GM12878 (cell line): ENCODE data around the gene MGAT5.

Source experiments
- BCL3 ChIP-seq: IDR thresholded peaks from 2 replicates; pipeline ENCODE4 v1.6.1; 2011; ENCODE audit warnings: borderline replicate concordance, low read depth, mild to moderate bottlenecking, moderate library complexity, low read length; ENCODE audit not compliant: insufficient read depth, poor library complexity, severe bottlenecking
- BMI1 ChIP-seq: fragments of 450-650 bp; IDR thresholded peaks from 2 replicates; pipeline ENCODE4 v1.6.1; 2016; ENCODE audit warnings: mild to moderate bottlenecking, moderate library complexity, borderline replicate concordance
- CTCF ChIP-seq, 3 experiments: IDR thresholded peaks in 2 of 3; conservative IDR thresholded peaks in 1 of 3; 2 replicates each; pipeline ENCODE4 v1.5.1; 2011; ENCODE audit warnings: low read depth in 3 of 3, low read length in 3 of 3, mild to moderate bottlenecking in 3 of 3, control low read depth in 2 of 3, moderate library complexity in 2 of 3, inconsistent platforms in 1 of 3, mixed read lengths in 1 of 3; ENCODE audit not compliant: control insufficient read depth in 2 of 3, insufficient read depth in 1 of 3; ENCODE audit errors: extremely low read depth in 1 of 3
- EGR1 ChIP-seq, 2 experiments: IDR thresholded peaks; 1 replicate in 1 of 2; 2 replicates in 1 of 2; pipeline ENCODE4 v1.6.1; 2011 to 2012; ENCODE audit warnings: low read depth in 2 of 2, low read length in 2 of 2, borderline replicate concordance in 1 of 2, mild to moderate bottlenecking in 1 of 2, moderate library complexity in 1 of 2
- EZH2 ChIP-seq: IDR thresholded peaks from 2 replicates; pipeline ENCODE4 v1.6.1; 2012; ENCODE audit warnings: low read depth, mild to moderate bottlenecking, control low read depth, inconsistent platforms, low read length, borderline replicate concordance; ENCODE audit not compliant: control insufficient read depth
- PKNOX1 ChIP-seq: fragments of 450-650 bp; IDR thresholded peaks from 2 replicates; pipeline ENCODE4 v1.6.1; 2016; ENCODE audit warnings: mild to moderate bottlenecking
- POLR2A ChIP-seq: IDR thresholded peaks from 2 replicates; pipeline ENCODE4 v1.6.1; 2011; ENCODE audit warnings: low read depth, mild to moderate bottlenecking, low read length
- RAD21 ChIP-seq: IDR thresholded peaks from 2 replicates; pipeline ENCODE4 v1.6.1; 2011; ENCODE audit warnings: mild to moderate bottlenecking, low read depth, low read length, moderate library complexity; ENCODE audit not compliant: insufficient read depth
- SREBF2 ChIP-seq: IDR thresholded peaks from 2 replicates; pipeline ENCODE4 v1.6.1; 2012; ENCODE audit warnings: mild to moderate bottlenecking, low read length

GRCh38 chr2:134308474-134309385, 54.9 kb downstream of the MGAT5 start:
- TF ChIP-seq SREBF2 (no peak), RAD21 (no peak), BMI1 (no peak), CTCF (IDR thresholded peaks at IDR 0.05 in 2 of 3, conservative IDR thresholded peaks at IDR 0.05 in 1 of 3; ENCODE audit: control insufficient read depth in 2 of 3, extremely low read depth in 1 of 3, insufficient read depth in 1 of 3, low read depth in 3 of 3, low read length in 3 of 3) (no peak), POLR2A (no peak), EGR1 (IDR thresholded peaks at IDR 0.05; ENCODE audit: borderline replicate concordance in 1 of 2, low read depth in 2 of 2, low read length in 2 of 2) (no peak), PKNOX1 (no peak), BCL3 (no peak), EZH2 (no peak)
